ENCODE measurements around the gene COLEC12. TPM values are rescaled to one million over a fixed set of nuclear protein-coding genes. Genes with fewer than 3 reads are reported as not detected.
A peak's percentile ranks its signal among the peaks of the same experiment; 100 is the strongest.

Gene COLEC12
- total and polyA plus RNA-seq, 3 experiments from 2014 or later = 0.04 TPM; not detected in 2

GRCh38 chr18:335733-336132 is 164.8 kb downstream of the COLEC12 start:
- H3K36me3 ChIP-seq (ENCODE audit: insufficient read depth, low read length) = no peaks in the 10 kb centered on the region
- no peaks in the 10 kb centered on the region for H3K36me3 Mint-ChIP-seq
- no peak overlapping the region for H3K27ac Mint-ChIP-seq
- POLR2A ChIA-PET = no interaction called here
- H3K9me3 ChIP-seq (ENCODE audit: low read length) = no peaks in the 10 kb centered on the region
- no peak overlapping the region for H3K4me3 ChIP-seq (ENCODE audit: low read length)
- DNase-seq = no peak
- H3K27me3 Mint-ChIP-seq = peaks cover 8 to 10% of the 10 kb centered on the region in 2 donors
- no peaks in the 10 kb centered on the region for H3K9me3 Mint-ChIP-seq
- no peak overlapping the region for H3K27ac ChIP-seq (ENCODE audit: low read depth, low read length)
- no peaks in the 10 kb centered on the region for H3K27me3 ChIP-seq (ENCODE audit: insufficient read depth, low read length, poor library complexity, severe bottlenecking)
- H3K4me3 Mint-ChIP-seq = no peak overlapping the region
- H3K4me1 ChIP-seq (ENCODE audit: insufficient read depth, low read length) = no peaks in the 10 kb centered on the region
- H3K4me1 Mint-ChIP-seq = no peaks in the 10 kb centered on the region
- CTCF ChIA-PET = no interaction called here

GRCh38 chr18:334575-335132 is 165.8 kb downstream of the COLEC12 start:
- POLR2A ChIA-PET = no interaction called here
- no peaks in the 10 kb centered on the region for H3K9me3 Mint-ChIP-seq

GRCh38 chr18:332721-333510 is 167.6 kb downstream of the COLEC12 start:
- Mint-ChIP-seq H3K4me1 (no peaks in the 10 kb centered on the region), H3K27ac (peak overlapping the region in 1 of 8 donors; percentile 9), H3K9me3 (no peaks in the 10 kb centered on the region), H3K4me3 (no peak overlapping the region), H3K36me3 (no peaks in the 10 kb centered on the region), H3K27me3 (peaks cover 8 to 16% of the 10 kb centered on the region in 2 donors)
- Histone ChIP-seq H3K36me3 (ENCODE audit: insufficient read depth, low read length) (no peaks in the 10 kb centered on the region), H3K4me3 (ENCODE audit: low read length) (no peak overlapping the region), H3K9me3 (ENCODE audit: low read length) (no peaks in the 10 kb centered on the region), H3K4me1 (ENCODE audit: insufficient read depth, low read length) (no peaks in the 10 kb centered on the region), H3K27me3 (ENCODE audit: insufficient read depth, low read length, poor library complexity, severe bottlenecking) (no peaks in the 10 kb centered on the region), H3K27ac (ENCODE audit: low read depth, low read length) (no peak overlapping the region)
- POLR2A ChIA-PET = no interaction called here
- no peak for DNase-seq
- CTCF ChIA-PET = no interaction called here

More at GRCh38 chr18:334575-335132, 165.8 kb downstream of the COLEC12 start:
- Mint-ChIP-seq H3K27me3 (peaks cover 8 to 10% of the 10 kb centered on the region in 2 donors), H3K27ac (no peak overlapping the region), H3K36me3 (no peaks in the 10 kb centered on the region), H3K4me1 (no peaks in the 10 kb centered on the region), H3K4me3 (no peak overlapping the region)
- no peak overlapping the region for H3K27ac ChIP-seq (ENCODE audit: low read depth, low read length)
- H3K27me3 ChIP-seq (ENCODE audit: insufficient read depth, low read length, poor library complexity, severe bottlenecking) = no peaks in the 10 kb centered on the region
- H3K9me3 ChIP-seq (ENCODE audit: low read length) = no peaks in the 10 kb centered on the region
- H3K36me3 ChIP-seq (ENCODE audit: insufficient read depth, low read length) = no peaks in the 10 kb centered on the region
- no peak for DNase-seq
- no peak overlapping the region for H3K4me3 ChIP-seq (ENCODE audit: low read length)
- CTCF ChIA-PET = no interaction called here
- no peaks in the 10 kb centered on the region for H3K4me1 ChIP-seq (ENCODE audit: insufficient read depth, low read length)

DNA sequence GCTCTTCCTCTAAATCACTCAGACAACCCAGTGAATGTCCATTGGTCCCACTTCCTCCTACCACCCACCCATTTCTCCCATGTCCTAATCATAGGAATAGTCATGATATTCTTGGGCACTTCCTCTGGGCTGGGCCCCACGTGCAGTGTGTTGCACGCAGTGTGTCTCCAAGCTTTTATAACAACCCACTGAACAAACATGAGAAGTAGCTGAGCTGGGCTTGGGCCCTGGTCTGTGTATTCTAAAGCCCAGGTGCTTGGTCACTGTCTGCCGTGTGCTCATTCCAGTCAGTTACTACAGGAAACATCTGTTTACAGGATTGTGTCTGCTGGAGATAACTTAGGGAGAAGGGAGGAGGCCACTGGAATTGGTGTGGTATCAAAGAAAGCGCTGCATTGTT is 168.5 kb downstream of the COLEC12 start:
- H3K4me1 ChIP-seq (ENCODE audit: insufficient read depth, low read length) = no peaks in the 10 kb centered on the region
- POLR2A ChIA-PET = no interaction called here
- H3K9me3 Mint-ChIP-seq = no peaks in the 10 kb centered on the region
- H3K4me3 Mint-ChIP-seq = no peak overlapping the region
- no peak overlapping the region for H3K27ac Mint-ChIP-seq
- CTCF ChIA-PET = no interaction called here
- no peak overlapping the region for H3K27ac ChIP-seq (ENCODE audit: low read depth, low read length)
- H3K36me3 ChIP-seq (ENCODE audit: insufficient read depth, low read length) = no peaks in the 10 kb centered on the region
- no peaks in the 10 kb centered on the region for H3K36me3 Mint-ChIP-seq
- no peaks in the 10 kb centered on the region for H3K27me3 ChIP-seq (ENCODE audit: insufficient read depth, low read length, poor library complexity, severe bottlenecking)
- no peaks in the 10 kb centered on the region for H3K9me3 ChIP-seq (ENCODE audit: low read length)
- H3K27me3 Mint-ChIP-seq = peaks cover 8 to 16% of the 10 kb centered on the region in 2 donors
- no peaks in the 10 kb centered on the region for H3K4me1 Mint-ChIP-seq
- H3K4me3 ChIP-seq (ENCODE audit: low read length) = no peak overlapping the region
- DNase-seq = no peak

- Mint-ChIP-seq H3K27me3 (peaks cover 8 to 16% of the 10 kb centered on the region in 2 donors), H3K36me3 (no peaks in the 10 kb centered on the region), H3K27ac (no peak overlapping the region), H3K9me3 (no peaks in the 10 kb centered on the region), H3K4me1 (no peaks in the 10 kb centered on the region), H3K4me3 (no peak overlapping the region)
- Histone ChIP-seq H3K4me3 (ENCODE audit: low read length) (no peak overlapping the region), H3K27me3 (ENCODE audit: insufficient read depth, low read length, poor library complexity, severe bottlenecking) (no peaks in the 10 kb centered on the region), H3K9me3 (ENCODE audit: low read length) (no peaks in the 10 kb centered on the region), H3K4me1 (ENCODE audit: insufficient read depth, low read length) (no peaks in the 10 kb centered on the region), H3K36me3 (ENCODE audit: insufficient read depth, low read length) (no peaks in the 10 kb centered on the region), H3K27ac (ENCODE audit: low read depth, low read length) (no peak overlapping the region)
- no peak for DNase-seq
- ChIA-PET CTCF (no interaction called here), POLR2A (no interaction called here)
Observed at GRCh38 chr18:331221-331821, 169.2 kb downstream of the COLEC12 start.

- POLR2A ChIA-PET = no interaction called here
- H3K9me3 Mint-ChIP-seq = no peaks in the 10 kb centered on the region
- H3K36me3 Mint-ChIP-seq = no peaks in the 10 kb centered on the region
- H3K27me3 Mint-ChIP-seq = peaks cover 8 to 16% of the 10 kb centered on the region in 2 donors
- no peak overlapping the region for H3K4me3 Mint-ChIP-seq
- no peaks in the 10 kb centered on the region for H3K27me3 ChIP-seq (ENCODE audit: insufficient read depth, low read length, poor library complexity, severe bottlenecking)
- no peaks in the 10 kb centered on the region for H3K4me1 Mint-ChIP-seq
- no peak overlapping the region for H3K27ac ChIP-seq (ENCODE audit: low read depth, low read length)
- H3K36me3 ChIP-seq (ENCODE audit: insufficient read depth, low read length) = no peaks in the 10 kb centered on the region
- CTCF ChIA-PET = no interaction called here
- H3K9me3 ChIP-seq (ENCODE audit: low read length) = no peaks in the 10 kb centered on the region
- H3K4me3 ChIP-seq (ENCODE audit: low read length) = no peak overlapping the region
- no peak for DNase-seq
- H3K4me1 ChIP-seq (ENCODE audit: insufficient read depth, low read length) = no peaks in the 10 kb centered on the region
- no peak overlapping the region for H3K27ac Mint-ChIP-seq
Observed at GRCh38 chr18:328928-329327, 171.6 kb downstream of the COLEC12 start.

GRCh38 chr18:326846-327245 is 173.7 kb downstream of the COLEC12 start:
- Histone ChIP-seq H3K27me3 (ENCODE audit: insufficient read depth, low read length, poor library complexity, severe bottlenecking) (no peaks in the 10 kb centered on the region), H3K9me3 (ENCODE audit: low read length) (no peaks in the 10 kb centered on the region), H3K4me1 (ENCODE audit: insufficient read depth, low read length) (no peaks in the 10 kb centered on the region), H3K4me3 (ENCODE audit: low read length) (no peak overlapping the region), H3K36me3 (ENCODE audit: insufficient read depth, low read length) (no peaks in the 10 kb centered on the region), H3K27ac (ENCODE audit: low read depth, low read length) (no peak overlapping the region)
- no peaks in the 10 kb centered on the region for H3K36me3 Mint-ChIP-seq
- H3K4me3 Mint-ChIP-seq = no peak overlapping the region
- H3K27me3 Mint-ChIP-seq = peaks cover 8 to 11% of the 10 kb centered on the region in 2 donors
- H3K27ac Mint-ChIP-seq = no peak overlapping the region
- no peak for DNase-seq
- ChIA-PET POLR2A (no interaction called here), CTCF (no interaction called here)
- H3K9me3 Mint-ChIP-seq = no peaks in the 10 kb centered on the region
- peaks cover 7 to 9% (median 8%) of the 10 kb centered on the region in 3 donors for H3K4me1 Mint-ChIP-seq

- H3K27ac ChIP-seq (ENCODE audit: low read depth, low read length) = no peak overlapping the region
- ChIA-PET CTCF (no interaction called here), POLR2A (no interaction called here)
- DNase-seq = no peak
- no peaks in the 10 kb centered on the region for H3K27me3 ChIP-seq (ENCODE audit: insufficient read depth, low read length, poor library complexity, severe bottlenecking)
- peaks cover 3 to 13% of the 10 kb centered on the region in 2 donors for H3K27me3 Mint-ChIP-seq
- H3K4me1 ChIP-seq (ENCODE audit: insufficient read depth, low read length) = no peaks in the 10 kb centered on the region
- H3K27ac Mint-ChIP-seq = no peak overlapping the region
- H3K36me3 Mint-ChIP-seq = no peaks in the 10 kb centered on the region
- H3K36me3 ChIP-seq (ENCODE audit: insufficient read depth, low read length) = no peaks in the 10 kb centered on the region
- H3K4me1 Mint-ChIP-seq = peaks cover 7 to 9% (median 8%) of the 10 kb centered on the region in 3 donors
- H3K4me3 Mint-ChIP-seq = no peak overlapping the region
- no peaks in the 10 kb centered on the region for H3K9me3 ChIP-seq (ENCODE audit: low read length)
- no peak overlapping the region for H3K4me3 ChIP-seq (ENCODE audit: low read length)
- no peaks in the 10 kb centered on the region for H3K9me3 Mint-ChIP-seq
Observed at GRCh38 chr18:323253-323622, 177.3 kb downstream of the COLEC12 start.

Measured in CD8-positive, alpha-beta memory T cell (primary cell).